ENCODE data around the gene MT1M. TPM values are rescaled to one million over a fixed set of nuclear protein-coding genes. Genes with fewer than 3 reads are reported as not detected.
"Not testable (repeated sequence)": the region's sequence is repeated elsewhere in the genome, so short reads cannot be mapped to it uniquely, and the experiment has no call there.

Gene MT1M
- total and polyA plus RNA-seq, 2 donors (not counting 1 experiment from before 2014, with no cell fraction given): 8.5 to 58.8 TPM

DNA sequence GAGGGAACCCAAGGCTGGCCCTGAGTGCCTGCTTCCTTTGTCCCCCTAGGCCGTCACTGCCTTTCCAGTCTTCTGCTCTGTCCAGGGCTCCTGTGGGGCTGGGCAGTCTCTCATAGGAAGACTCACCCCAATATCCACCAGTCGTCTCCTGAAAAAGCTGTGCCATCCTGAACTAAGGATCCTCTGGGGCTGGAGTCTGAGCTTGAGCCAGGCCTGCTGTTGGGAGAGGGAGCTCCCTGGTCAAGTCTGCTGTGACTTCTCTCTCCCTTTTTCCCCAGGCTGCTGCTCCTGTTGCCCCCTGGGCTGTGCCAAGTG lies 38.1 kb downstream of the MT1M start:
- Histone ChIP-seq H3K9ac (ENCODE audit: insufficient read depth, low read length) (no peak overlapping the region), H3K36me3 (ENCODE audit: control insufficient read depth, insufficient read depth, low read length) (no peaks in the 10 kb centered on the region), H4K20me1 (ENCODE audit: control insufficient read depth, extremely low read depth, insufficient read depth, low read length) (no peaks in the 10 kb centered on the region), H3K4me2 (ENCODE audit: extremely low read depth, insufficient read depth, low read length) (no peak overlapping the region), H3K79me2 (ENCODE audit: control insufficient read depth, insufficient read depth, low read length) (no peaks in the 10 kb centered on the region), H3K27me3 (ENCODE audit: control insufficient read depth, insufficient read depth, low read length) (peaks cover 25% of the 10 kb centered on the region), H3K27ac (ENCODE audit: insufficient read depth, low read length) (no peak overlapping the region), H3K4me3 (replicated peaks in 1 of 4; ENCODE audit: control extremely low read depth in 1 of 4, insufficient read depth in 1 of 4, low read depth in 3 of 4, low read length in 4 of 4) (no peak overlapping the region), H3K9me3 (ENCODE audit: control insufficient read depth, insufficient read depth, low read depth, low read length) (no peaks in the 10 kb centered on the region), H2AFZ (ENCODE audit: low read length) (no peak overlapping the region), H3K4me1 (ENCODE audit: control insufficient read depth, extremely low read depth, insufficient read depth, low read length) (peaks cover 7% of the 10 kb centered on the region)
- TF ChIP-seq, protein P1, sequence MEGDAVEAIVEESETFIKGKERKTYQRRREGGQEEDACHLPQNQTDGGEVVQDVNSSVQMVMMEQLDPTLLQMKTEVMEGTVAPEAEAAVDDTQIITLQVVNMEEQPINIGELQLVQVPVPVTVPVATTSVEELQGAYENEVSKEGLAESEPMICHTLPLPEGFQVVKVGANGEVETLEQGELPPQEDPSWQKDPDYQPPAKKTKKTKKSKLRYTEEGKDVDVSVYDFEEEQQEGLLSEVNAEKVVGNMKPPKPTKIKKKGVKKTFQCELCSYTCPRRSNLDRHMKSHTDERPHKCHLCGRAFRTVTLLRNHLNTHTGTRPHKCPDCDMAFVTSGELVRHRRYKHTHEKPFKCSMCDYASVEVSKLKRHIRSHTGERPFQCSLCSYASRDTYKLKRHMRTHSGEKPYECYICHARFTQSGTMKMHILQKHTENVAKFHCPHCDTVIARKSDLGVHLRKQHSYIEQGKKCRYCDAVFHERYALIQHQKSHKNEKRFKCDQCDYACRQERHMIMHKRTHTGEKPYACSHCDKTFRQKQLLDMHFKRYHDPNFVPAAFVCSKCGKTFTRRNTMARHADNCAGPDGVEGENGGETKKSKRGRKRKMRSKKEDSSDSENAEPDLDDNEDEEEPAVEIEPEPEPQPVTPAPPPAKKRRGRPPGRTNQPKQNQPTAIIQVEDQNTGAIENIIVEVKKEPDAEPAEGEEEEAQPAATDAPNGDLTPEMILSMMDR (conservative IDR thresholded peaks at IDR 0.05 in 1 of 2, IDR thresholded peaks at IDR 0.05 in 1 of 2; ENCODE audit: low read depth in 1 of 2, low read length in 2 of 2): no peak
- TF ChIP-seq EZH2 (IDR thresholded peaks at IDR 0.05; ENCODE audit: low read length, missing control alignments): no peak
- no peak for DNase-seq (ENCODE audit: low read depth in 2 of 2)

DNA sequence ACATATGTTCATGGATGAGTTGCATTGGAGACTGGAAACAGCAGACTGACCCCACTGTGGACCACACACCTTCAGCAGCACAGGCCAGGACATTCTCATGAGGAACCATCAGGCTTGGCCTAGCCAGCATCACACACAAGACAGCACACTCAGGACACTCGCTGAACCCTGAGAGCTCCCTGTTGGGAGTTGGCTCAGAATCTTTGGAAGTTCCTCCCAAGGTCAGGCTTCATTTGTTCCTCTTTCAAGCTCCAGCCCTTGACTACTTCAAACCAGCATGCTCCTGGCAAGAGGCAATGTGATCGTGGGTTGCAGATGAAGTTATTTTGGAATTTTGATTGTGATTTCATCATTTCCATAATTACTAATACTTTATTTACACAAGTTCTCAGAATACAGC lies 39.2 kb downstream of the MT1M start:
- not testable (repeated sequence) for H3K79me2 ChIP-seq (ENCODE audit: control insufficient read depth, insufficient read depth, low read length); H3K27ac ChIP-seq (ENCODE audit: insufficient read depth, low read length); H3K4me1 ChIP-seq (ENCODE audit: control insufficient read depth, extremely low read depth, insufficient read depth, low read length); H3K4me3 ChIP-seq (replicated peaks in 1 of 4; ENCODE audit: control extremely low read depth in 1 of 4, insufficient read depth in 1 of 4, low read depth in 3 of 4, low read length in 4 of 4); H3K9me3 ChIP-seq (ENCODE audit: control insufficient read depth, insufficient read depth, low read depth, low read length); H2AFZ ChIP-seq (ENCODE audit: low read length); H3K4me2 ChIP-seq (ENCODE audit: extremely low read depth, insufficient read depth, low read length); H4K20me1 ChIP-seq (ENCODE audit: control insufficient read depth, extremely low read depth, insufficient read depth, low read length); H3K9ac ChIP-seq (ENCODE audit: insufficient read depth, low read length); H3K36me3 ChIP-seq (ENCODE audit: control insufficient read depth, insufficient read depth, low read length)
- peaks cover 25% of the 10 kb centered on the region for H3K27me3 ChIP-seq (ENCODE audit: control insufficient read depth, insufficient read depth, low read length)
- DNase-seq (ENCODE audit: low read depth in 2 of 2): peak in 1 of 2 donors; percentile 64

DNA sequence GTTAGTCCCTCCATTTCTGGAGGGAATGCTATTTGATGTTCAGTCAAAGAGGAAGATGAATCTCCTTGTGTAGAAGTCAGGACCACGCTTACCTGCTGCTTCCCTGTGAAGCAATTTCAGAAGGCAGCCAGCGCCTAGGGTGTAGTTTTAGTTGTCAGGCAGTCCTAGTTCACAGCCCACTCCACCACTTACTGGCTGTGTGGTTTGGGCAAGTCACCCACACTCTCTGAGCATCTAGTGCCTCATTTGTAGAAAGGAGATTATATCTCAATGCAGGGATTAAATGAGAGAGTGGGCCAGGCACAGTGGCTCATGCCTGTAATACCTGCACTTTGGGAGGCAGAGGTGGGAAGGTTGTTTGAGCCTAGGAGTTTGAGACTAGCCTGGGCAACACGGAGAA lies 39.7 kb downstream of the MT1M start:
- not testable (repeated sequence) for H3K4me3 ChIP-seq (replicated peaks in 1 of 4; ENCODE audit: control extremely low read depth in 1 of 4, insufficient read depth in 1 of 4, low read depth in 3 of 4, low read length in 4 of 4); H3K36me3 ChIP-seq (ENCODE audit: control insufficient read depth, insufficient read depth, low read length); H3K9me3 ChIP-seq (ENCODE audit: control insufficient read depth, insufficient read depth, low read depth, low read length); DNase-seq (ENCODE audit: low read depth in 2 of 2); H4K20me1 ChIP-seq (ENCODE audit: control insufficient read depth, extremely low read depth, insufficient read depth, low read length); H3K4me1 ChIP-seq (ENCODE audit: control insufficient read depth, extremely low read depth, insufficient read depth, low read length); H3K4me2 ChIP-seq (ENCODE audit: extremely low read depth, insufficient read depth, low read length); H3K79me2 ChIP-seq (ENCODE audit: control insufficient read depth, insufficient read depth, low read length); H3K27ac ChIP-seq (ENCODE audit: insufficient read depth, low read length); H3K9ac ChIP-seq (ENCODE audit: insufficient read depth, low read length); H2AFZ ChIP-seq (ENCODE audit: low read length)
- peaks cover 20% of the 10 kb centered on the region for H3K27me3 ChIP-seq (ENCODE audit: control insufficient read depth, insufficient read depth, low read length)

DNA sequence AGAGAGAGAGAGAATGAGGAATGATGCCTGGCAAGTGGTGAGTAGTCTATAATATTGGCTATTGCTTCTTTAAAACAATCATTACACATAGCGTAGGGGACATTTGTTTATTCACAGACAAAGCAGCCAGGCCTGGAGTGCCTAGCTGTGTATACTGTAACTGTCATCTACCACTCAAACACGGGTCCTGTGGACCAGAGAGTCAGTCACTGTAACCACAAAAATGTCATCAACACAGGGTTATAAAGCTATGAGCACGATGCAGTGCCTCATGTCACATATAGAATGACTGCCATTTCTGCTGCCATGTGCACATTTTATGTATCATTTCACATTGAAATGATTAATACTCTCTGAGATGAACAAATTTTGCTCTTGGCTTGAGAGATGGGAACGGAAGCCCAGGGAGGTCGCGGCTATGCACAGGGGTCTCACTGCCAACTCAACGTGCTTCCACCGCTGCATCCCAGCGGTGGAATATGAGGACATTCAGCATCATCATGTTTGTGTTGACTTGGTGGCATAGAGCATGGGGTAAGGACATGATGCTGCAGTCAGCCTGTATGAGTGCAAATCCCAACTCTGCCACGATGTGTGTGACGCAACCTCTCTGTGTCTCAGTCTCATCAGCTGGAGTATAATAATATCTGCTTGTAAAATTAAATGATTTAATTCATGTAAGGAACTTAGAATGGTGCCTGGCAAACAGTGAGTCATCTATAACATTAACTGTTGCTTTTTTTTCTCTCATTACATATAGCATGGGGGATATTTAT lies 40.5 kb downstream of the MT1M start:
- DNase-seq (ENCODE audit: low read depth in 2 of 2): peak in 1 of 2 donors; percentile 66
- H2AFZ ChIP-seq (ENCODE audit: low read length): no peak overlapping the region
- TF ChIP-seq EZH2 (IDR thresholded peaks at IDR 0.05; ENCODE audit: low read length, missing control alignments): no peak
- TF ChIP-seq, protein P1 (conservative IDR thresholded peaks at IDR 0.05 in 1 of 2, IDR thresholded peaks at IDR 0.05 in 1 of 2; ENCODE audit: low read depth in 1 of 2, low read length in 2 of 2): no peak

More for the DNA sequence above, 40.5 kb downstream of the MT1M start:
- H3K4me2 ChIP-seq (ENCODE audit: extremely low read depth, insufficient read depth, low read length): peak overlapping the region; percentile 45
- no peak overlapping the region for H3K4me3 ChIP-seq (replicated peaks in 1 of 4; ENCODE audit: control extremely low read depth in 1 of 4, insufficient read depth in 1 of 4, low read depth in 3 of 4, low read length in 4 of 4)
- H3K36me3 ChIP-seq (ENCODE audit: control insufficient read depth, insufficient read depth, low read length): no peaks in the 10 kb centered on the region
- H4K20me1 ChIP-seq (ENCODE audit: control insufficient read depth, extremely low read depth, insufficient read depth, low read length): no peaks in the 10 kb centered on the region
- H3K4me1 ChIP-seq (ENCODE audit: control insufficient read depth, extremely low read depth, insufficient read depth, low read length): peaks cover 5% of the 10 kb centered on the region
- H3K27ac ChIP-seq (ENCODE audit: insufficient read depth, low read length): no peak overlapping the region
- no peaks in the 10 kb centered on the region for H3K79me2 ChIP-seq (ENCODE audit: control insufficient read depth, insufficient read depth, low read length)
- no peaks in the 10 kb centered on the region for H3K9me3 ChIP-seq (ENCODE audit: control insufficient read depth, insufficient read depth, low read depth, low read length)
- no peak overlapping the region for H3K9ac ChIP-seq (ENCODE audit: insufficient read depth, low read length)
- peaks cover 14% of the 10 kb centered on the region for H3K27me3 ChIP-seq (ENCODE audit: control insufficient read depth, insufficient read depth, low read length)
